GM10266 (cell line): ENCODE data around the gene CABLES1.

ENCODE experiments used
- DNase-seq: peaks from one replicate; pipeline ENCODE4 v3.0.0; 2012; ENCODE audit errors: extremely low spot score
- TF ChIP-seq, protein P1 (sequence below): IDR thresholded peaks from 2 replicates; pipeline ENCODE4 v1.5.1; 2012; ENCODE audit warnings: mild to moderate bottlenecking, low read depth; ENCODE audit not compliant: control insufficient read depth, insufficient read depth; ENCODE audit errors: missing control alignments

CABLES1 gene

DNA sequence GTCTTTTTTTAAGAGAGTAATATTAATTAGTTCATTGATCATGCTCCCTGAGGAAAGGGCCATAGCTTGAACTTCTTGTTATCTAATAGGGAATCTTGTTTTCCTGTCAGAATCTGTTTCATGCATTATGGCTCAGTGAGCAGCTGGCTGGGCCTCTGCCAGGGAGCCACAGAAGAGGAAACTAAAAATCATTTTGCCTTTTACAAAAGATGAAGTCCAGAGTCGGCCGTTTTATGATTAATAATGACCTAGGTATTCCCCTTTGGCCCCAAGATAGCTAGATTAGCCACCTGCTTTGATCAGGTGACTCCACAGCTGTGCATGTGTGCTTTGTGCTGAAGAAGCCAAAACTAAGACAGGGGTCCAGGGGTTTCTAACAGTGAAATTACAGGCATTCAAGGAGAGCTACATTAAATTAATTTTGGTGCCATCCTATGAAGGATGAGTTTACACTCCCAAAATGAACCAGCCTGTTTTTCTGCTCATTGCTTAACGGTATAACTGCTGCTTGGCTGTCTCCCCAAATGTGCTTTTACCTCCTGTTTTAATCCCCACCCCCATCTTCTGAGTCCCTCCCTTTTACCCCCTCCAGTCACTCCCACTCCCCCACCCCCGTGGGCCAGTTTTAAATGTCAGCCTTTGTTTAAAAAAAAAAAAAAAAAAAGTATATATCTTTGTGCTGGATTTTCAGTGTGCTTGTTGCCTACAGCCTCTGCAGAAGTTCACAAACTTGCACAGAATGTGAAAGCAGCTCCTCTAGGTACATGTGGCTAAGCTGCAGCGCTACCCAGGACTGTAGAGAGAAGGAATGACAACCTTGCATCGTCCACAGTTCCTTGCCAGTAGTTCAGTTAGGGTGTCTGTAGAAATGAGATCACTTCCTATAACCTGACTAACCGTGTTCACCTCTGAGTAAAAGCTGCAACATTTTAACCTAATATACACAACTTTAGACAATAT is 93.1 kb downstream of the CABLES1 start:
- TF ChIP-seq, protein P1, sequence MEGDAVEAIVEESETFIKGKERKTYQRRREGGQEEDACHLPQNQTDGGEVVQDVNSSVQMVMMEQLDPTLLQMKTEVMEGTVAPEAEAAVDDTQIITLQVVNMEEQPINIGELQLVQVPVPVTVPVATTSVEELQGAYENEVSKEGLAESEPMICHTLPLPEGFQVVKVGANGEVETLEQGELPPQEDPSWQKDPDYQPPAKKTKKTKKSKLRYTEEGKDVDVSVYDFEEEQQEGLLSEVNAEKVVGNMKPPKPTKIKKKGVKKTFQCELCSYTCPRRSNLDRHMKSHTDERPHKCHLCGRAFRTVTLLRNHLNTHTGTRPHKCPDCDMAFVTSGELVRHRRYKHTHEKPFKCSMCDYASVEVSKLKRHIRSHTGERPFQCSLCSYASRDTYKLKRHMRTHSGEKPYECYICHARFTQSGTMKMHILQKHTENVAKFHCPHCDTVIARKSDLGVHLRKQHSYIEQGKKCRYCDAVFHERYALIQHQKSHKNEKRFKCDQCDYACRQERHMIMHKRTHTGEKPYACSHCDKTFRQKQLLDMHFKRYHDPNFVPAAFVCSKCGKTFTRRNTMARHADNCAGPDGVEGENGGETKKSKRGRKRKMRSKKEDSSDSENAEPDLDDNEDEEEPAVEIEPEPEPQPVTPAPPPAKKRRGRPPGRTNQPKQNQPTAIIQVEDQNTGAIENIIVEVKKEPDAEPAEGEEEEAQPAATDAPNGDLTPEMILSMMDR: peak; percentile 14
- peak; percentile 54 for DNase-seq

DNA sequence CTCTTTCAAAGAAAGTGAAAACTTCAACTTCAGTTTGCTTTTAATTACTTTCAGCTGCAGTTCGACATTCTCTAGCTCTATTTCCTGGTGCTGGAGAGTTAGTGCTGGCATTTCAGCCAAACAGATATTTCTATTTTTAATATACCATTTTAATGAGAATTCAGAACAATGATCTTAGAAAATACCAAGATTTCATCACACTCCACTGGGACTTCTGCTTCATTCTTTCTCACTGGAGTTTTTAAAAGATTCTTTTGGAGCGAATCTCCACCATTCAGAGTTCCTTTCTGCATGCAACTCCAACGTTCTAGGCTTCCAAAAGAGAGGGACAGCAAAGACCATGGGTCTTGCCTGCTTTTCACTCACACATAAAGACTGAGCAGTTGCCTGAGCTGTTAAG is 94.2 kb downstream of the CABLES1 start:
- TF ChIP-seq, protein P1: no peak
- DNase-seq: no peak

DNA sequence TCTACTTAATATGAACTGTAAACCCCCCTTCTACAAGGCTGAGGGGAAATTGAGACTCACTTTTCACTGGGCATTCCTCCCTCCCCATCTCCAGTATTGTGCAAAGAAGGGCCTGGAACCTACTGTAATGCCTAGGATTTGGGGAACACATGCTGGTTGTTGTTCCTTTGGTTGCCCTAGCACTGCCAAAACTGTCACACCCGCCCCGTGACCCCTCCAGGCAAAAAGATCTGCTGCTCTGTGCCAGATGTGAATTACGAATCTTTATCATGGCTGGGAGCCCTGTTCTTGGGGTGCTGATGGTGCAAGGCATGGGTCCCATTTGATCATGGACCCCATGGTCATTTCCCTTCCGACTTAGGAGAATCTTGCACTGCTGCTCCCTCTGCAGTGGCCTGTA is 95.4 kb downstream of the CABLES1 start:
- no peak for DNase-seq
- TF ChIP-seq, protein P1: no peak

DNA sequence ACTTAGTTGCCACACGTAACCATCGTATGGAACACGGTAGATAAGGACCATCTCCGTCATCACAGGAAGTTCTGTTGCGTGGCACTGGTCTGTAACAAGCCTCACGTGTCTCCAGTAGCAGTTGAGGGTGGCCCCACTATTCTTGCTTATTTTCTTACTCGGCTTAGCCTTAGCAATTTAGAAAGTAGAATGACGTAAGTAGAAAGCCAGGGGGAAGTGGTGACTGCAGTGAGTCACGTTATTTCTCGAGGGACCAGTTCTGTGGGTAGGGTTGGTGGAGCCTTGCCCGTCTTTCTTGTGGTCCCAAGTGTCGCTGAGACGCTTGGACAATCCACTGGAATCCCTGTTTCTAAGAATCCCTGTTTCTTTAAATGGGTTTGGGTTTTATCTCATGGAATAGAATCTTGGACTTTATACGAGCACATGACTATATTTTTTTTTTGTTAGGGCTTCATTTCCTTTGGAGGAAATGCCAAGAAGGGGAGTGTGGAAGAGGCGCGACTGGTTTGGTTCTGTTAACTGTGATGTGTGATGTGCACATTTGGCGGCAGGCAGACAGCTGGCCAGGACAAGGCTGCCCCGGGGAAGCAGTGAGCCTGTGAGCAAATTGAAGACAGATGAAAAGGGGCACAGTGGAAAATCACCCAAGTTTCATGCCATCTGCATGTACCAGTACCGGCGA is 96.2 kb downstream of the CABLES1 start:
- DNase-seq: peak; percentile 84
- TF ChIP-seq, protein P1: no peak

DNA sequence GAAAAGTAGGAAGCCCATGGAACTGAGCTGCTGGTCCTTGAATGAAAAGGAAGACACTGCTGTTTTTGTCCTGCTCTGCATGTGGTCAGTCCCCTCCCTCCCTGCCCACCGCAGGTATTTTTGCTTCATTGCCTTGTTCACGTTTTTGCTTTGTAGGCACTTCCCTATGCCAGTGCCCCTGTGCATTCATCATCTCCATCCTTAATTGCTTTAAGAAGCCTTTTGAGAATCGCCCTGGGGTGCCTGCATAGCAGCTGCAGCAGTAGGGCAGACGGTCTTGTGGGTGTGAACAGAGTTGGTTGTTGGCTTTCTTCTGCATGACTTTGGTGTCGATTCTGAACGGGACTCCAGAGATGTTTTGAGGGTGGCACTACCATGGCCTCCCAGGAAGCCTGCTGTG is 97.0 kb downstream of the CABLES1 start:
- TF ChIP-seq, protein P1: no peak
- no peak for DNase-seq

DNA sequence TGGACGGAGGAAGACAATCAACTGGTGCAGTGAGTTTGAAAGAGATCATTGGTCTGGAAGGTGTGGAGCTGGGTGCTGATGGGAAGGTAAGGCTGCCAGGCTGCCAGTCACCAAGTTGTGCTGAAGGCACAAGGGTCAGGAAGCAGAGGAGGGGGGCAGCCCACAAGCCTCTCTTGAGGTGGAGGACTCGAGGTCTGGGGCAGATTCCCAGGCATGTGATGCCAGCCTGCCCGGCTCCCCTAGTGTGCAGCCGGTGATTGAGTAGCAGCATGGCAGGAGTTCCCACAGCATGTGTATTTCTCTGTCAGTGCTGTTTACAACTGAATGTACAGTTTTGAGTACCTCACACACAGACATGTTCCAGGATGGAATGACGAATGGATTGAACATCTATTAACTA is 99.3 kb downstream of the CABLES1 start:
- TF ChIP-seq, protein P1: no peak
- DNase-seq: no peak

DNA sequence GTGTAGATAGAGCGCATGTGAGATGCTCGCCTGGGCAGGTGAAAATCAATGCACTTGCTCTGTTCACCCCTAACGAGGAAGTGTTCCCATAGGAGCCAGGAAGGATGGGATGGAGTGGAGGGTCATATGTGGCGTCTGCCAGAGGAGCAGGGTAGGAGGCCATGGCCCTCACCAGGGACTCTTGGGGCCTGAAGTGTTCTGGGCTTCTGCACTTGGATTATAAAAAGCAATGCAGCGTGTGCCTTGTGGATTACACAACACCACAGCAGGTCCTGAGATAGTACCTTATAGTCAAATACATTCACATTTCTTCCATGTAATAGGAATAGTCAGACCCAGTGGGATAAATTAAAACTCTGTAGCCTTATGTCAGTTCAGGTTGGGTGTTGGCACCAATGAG is 100.1 kb downstream of the CABLES1 start:
- DNase-seq: no peak
- TF ChIP-seq, protein P1: no peak
